GM18861 (cell line): Measurements from ENCODE around the gene DNHD1.

Experiments used
- ATAC-seq: cut with Tn5 transposase; IDR thresholded peaks from one replicate; pipeline ENCODE4 v1.9.1; 2021; ENCODE audit not compliant: unreplicated experiment

The DNHD1 gene

GRCh38 chr11:6561288-6561687 lies 64.2 kb downstream of the DNHD1 start:
- no peak for ATAC-seq

DNA sequence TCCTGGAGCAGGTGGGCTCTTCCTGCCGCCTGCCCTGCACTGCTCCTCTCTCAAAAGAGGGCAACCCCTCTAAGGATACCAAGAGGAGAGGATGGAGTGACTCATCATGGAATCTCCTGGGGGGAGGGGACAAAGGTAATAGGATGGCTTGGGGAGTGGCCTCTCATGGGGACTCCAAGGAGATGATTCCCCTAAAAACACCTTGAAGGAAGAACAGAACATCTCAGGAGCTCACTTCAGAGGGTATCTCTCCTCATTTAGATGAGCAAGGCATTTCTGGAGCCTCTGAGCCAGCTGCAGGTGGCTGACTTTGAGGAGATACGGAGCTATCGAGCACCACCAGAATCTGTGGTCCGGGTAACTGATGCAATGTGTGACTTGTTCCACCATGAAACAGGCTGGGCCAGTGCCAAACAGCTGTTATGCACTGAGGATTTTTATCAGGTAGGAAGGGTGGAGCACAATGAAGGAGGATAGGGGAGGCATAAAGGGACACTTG lies 66.1 kb downstream of the DNHD1 start:
- no peak for ATAC-seq

- ATAC-seq, result no peak
These were observed 66.6 kb downstream of the DNHD1 start for GRCh38 chr11:6563667-6564066.

GRCh38 chr11:6565325-6565724 lies 68.2 kb downstream of the DNHD1 start:
- no peak for ATAC-seq

GRCh38 chr11:6565988-6566703 lies 69.1 kb downstream of the DNHD1 start:
- no peak for ATAC-seq

DNA sequence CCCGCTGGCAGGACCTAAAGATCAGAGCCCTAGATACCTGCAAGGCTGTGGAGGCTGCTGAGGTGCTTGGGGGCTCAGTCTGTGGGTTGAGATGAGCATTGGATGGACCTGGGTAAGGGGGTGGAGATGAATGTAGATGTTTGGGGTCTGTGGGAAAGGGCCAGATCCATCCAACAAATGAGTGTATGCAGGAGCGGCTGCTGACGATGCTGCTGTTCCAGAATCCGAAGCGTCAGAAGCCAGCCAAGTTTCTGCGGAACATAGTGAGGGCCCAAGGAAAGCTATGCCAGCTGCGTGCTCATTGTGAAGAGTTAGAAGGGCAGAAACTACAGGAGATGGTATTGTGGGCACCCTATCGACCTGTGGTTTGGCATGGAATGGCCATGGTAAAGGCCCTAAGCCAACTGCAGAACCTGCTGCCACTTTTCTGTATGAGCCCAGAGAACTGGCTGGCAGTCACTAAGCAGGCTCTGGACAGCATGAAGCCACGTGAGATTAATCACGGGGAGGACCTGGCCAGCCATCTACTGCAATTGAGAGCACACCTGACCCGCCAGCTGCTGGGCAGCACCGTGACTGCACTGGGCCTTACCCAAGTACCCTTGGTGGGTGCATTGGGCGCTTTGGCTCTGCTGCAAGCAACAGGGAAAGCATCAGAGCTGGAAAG lies 69.8 kb downstream of the DNHD1 start:
- no peak for ATAC-seq

DNA sequence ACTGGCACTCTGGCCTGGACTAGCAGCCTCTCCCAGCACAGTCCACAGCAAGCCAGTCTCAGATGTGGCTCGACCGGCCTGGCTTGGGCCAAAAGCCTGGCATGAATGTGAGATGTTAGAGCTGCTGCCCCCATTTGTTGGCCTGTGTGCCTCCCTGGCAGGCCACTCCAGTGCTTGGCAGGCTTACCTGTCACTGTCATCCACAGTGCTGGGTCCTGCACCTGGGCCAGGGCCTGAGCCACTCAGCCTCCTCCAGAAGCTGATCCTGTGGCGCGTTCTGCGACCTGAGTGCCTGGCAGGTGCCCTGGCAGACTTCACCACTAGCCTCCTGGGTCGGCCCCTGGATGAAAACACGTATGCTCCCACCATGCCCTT lies 70.3 kb downstream of the DNHD1 start:
- ATAC-seq, result no peak

DNA sequence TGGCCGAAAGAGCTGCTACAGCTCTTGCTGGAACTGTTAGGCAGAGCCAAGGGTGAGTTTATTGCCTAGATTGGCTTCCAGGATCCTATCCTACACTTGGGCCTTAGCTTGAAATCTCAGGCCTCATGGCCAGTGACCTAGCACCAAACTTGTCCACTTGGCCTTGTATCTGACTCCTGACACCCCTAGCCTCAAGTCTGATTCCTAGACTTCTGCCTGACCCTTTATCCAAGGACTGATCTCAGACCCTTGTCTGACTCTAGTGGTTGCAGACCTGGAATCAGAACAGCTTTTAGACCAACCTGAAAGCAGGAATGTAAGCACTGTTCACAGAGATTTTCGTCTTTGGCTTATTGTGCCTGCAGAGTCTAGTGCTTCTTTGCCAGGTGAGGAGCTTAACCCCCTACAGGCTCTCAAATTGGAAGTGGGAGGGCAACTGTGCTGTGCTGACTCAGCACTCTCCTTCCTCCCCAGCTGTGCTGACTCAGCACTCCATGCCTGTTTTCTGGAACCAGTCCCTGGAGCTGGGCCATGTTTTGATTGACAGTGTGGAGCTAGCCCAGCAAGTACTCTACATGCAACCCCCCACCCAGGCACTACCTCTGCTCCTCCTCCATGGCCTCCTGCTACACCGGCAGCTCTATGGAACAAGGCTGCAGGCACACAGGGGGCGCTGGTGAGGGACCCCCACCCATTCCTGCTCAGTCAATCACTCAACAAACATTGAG lies 71.3 kb downstream of the DNHD1 start:
- no peak for ATAC-seq

- ATAC-seq, result no peak
These were observed 72.6 kb downstream of the DNHD1 start for GRCh38 chr11:6569706-6570105.

DNA sequence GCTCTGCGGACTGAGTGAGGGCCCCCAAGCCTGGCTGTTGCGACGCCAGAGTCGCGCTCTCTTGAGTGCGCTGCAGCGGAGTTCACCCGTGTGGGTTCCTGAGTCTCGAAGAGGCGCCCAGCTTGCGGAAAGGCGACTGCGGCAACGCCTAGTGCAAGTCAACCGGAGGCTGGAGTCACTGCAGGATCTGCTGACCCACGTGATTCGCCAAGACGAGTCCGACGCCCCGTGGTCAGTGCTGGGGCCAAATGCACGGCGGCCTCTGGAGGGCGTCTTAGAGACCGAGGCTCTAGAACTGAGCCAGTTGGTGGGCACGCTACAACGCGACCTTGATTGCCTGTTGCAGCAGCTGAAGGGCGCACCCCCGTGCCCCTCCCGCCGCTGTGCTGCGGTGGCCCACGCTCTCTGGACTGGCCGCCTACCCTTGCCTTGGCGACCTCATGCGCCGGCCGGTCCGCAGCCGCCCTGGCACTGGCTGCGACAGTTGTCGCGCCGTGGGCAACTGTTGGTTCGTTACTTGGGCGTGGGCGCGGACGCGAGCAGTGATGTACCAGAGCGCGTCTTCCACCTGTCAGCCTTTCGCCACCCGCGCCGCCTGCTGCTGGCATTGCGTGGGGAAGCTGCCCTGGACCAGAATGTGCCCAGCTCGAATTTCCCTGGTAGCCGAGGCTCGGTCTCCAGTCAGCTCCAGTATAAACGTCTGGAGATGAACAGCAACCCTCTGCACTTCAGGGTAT lies 73.8 kb downstream of the DNHD1 start:
- ATAC-seq, result no peak

GRCh38 chr11:6571434-6572008 lies 74.4 kb downstream of the DNHD1 start:
- ATAC-seq, result no peak

GRCh38 chr11:6572215-6572614 lies 75.1 kb downstream of the DNHD1 start:
- no peak for ATAC-seq

DNA sequence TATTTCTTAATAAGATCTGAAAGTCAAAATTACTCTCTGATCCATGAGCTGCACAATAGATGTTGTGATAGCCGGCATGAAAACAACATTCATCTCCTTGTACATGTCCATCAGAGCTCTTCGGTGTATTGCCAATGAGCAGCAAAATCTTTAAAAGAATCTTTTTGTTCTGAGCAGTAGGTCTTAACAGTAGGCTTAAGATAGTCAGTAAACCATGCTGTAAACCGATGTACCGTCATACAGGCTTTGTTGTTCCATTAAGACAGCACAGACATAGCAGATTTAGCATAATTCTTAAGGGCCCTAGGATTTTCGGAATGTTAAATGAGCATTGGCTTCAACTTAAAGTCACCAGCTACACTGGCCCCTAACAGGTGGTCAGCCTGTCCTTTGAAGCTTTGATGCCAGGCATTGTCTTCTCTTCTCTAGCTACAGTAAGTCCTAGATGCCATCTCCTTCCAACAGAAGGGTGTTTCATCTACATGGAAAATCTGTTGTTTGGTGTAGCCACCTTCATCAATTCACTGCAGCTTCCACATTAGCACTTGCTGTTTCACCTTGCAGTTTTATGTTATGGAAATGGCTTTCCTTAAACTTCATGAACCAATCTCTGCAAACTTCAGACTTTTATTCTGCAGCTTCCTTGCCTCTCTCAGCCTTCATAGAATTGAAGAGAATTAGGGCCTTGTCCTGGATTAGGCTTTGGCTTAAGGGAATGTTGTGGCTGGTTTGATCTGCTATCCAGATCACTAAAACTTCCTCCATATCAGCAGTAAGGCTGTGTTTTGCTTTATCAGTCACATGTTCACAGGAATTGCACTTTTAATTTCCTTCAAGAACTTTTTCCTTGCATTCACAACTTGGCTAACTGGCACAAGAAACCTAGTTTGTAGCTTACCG lies 78.0 kb downstream of the DNHD1 start:
- no peak for ATAC-seq

DNA sequence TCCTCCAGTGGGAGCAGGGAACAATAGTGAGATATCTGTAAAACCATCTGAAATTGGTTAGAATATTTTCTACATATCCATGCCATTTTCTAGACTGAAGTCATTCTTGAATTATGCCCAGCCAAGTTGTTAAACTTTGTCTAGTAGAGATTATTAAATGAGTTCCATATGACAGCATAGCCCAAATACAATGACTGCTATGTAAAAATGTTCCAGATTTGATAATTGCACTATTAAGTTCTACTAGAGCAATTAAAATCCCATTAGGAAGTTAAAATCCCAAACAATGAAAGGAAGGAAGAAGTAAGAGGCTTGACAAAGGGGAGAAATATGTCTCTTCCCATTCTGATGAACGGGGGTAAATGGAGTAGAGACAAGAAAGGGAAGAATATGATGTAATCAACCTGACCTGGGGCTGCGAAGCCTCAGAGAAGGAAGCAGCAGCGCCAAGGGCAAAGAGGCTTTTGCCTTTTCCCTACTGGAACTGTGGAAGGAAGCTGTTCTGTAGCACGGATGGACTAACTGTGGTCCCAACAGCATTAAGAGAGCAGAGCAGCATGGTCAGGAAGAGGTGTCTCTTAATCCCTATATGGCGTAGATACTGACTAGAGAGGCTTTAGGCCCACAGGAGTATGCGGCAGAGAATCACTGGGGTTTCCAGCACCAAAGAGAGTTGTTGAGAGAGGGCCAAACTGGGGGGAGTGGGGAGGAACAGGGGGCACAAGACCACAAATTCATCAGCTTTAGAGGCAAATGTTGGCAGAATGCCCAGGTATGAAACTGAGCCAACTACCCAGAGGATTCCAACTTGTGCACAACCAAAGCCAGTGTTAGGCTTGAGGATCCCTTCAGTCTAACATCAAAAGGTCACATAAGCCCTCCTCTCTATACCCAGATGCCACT lies 79.6 kb downstream of the DNHD1 start:
- ATAC-seq, result no peak

DNA sequence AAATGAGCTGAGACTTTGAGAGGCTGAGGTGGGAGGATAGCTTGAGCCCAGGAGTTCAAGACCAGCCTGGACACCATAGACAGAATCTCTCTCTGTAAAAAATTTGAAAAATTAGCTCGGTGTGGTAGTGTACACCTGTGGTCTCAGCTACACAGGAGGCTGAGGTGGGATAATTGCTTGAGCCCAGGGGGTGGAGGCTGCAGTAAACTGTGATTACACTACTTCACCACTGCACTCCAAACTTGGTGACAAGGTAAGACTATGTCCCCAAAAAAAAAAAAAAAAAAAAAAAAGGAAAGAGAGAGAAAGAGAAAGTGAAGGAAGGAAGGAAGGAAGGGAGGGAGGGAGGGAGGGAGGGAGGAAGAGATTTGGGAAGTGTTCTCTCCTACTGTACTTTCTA lies 81.1 kb downstream of the DNHD1 start:
- no peak for ATAC-seq

GRCh38 chr11:6579681-6580080 lies 82.6 kb downstream of the DNHD1 start:
- ATAC-seq, result no peak

GRCh38 chr11:6583584-6583983 lies 86.5 kb downstream of the DNHD1 start:
- ATAC-seq, result no peak

DNA sequence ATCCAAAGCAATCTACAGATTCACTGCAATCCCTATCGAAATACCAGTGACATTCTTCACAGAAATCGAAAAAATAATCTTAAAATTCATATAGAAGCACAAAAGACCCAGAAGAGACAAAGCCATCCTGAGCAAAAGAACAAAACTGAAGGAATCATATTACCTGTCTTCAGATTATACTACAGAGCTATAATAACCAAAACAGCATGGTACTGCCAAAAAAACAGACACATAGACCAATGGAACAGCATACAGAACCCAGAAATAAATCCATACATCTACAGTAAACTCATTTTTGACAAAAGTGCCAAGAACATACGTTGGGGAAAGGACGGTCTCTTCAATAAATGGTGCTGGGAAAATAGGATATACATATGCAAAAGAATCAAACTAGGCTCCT lies 87.4 kb downstream of the DNHD1 start:
- ATAC-seq, result no peak
